Fibroblast of lung (primary cell): Measurements from ENCODE around the gene KRTAP5-7.

Source experiments
- CTCF ChIP-seq, 2 donors: IDR thresholded peaks in 1 of 2; conservative IDR thresholded peaks in 1 of 2; 1 replicate in 1 of 2; 2 replicates in 1 of 2; pipeline ENCODE4 v1.5.1; 2011 to 2012; ENCODE audit warnings: low read length in 2 of 2, control low read depth in 1 of 2, inconsistent platforms in 1 of 2, low read depth in 1 of 2, mild to moderate bottlenecking in 1 of 2
- EZH2 ChIP-seq: IDR thresholded peaks from 2 replicates; pipeline ENCODE4 v1.5.1; 2012; ENCODE audit warnings: low read length, control low read depth, mild to moderate bottlenecking; ENCODE audit errors: missing control alignments

GRCh38 chr11:71530602-71531001 lies 3.5 kb downstream of the KRTAP5-7 start:
- TF ChIP-seq CTCF (conservative IDR thresholded peaks at IDR 0.05 in 1 of 2, IDR thresholded peaks at IDR 0.05 in 1 of 2; ENCODE audit: low read depth in 1 of 2, low read length in 2 of 2) (no peak), EZH2 (no peak)
